Stomach (tissue), 9 donors: ENCODE data around the gene BPIFB3. TPM values are rescaled to one million over a fixed set of nuclear protein-coding genes. Genes with fewer than 3 reads are reported as not detected.

Experiments used
- DNase-seq, 2 donors: peaks; one replicate each; pipeline versions ENCODE4 v3.0.0 to v3.0.0-alpha.2; 2013 to 2019
- H3K27ac ChIP-seq, 5 donors: fragments of 200-600 bp in 4 of 5; sonication (generic) in 4 of 5; one replicate each; pipeline ENCODE4 v1.5.1; 2013 to 2019; ENCODE audit warnings: mild to moderate bottlenecking in 1 of 5, moderate library complexity in 1 of 5
- H3K27me3 ChIP-seq, 3 donors: fragments of 200-600 bp; sonication (generic); one replicate each; pipeline ENCODE4 v1.5.1; 2017 to 2019; ENCODE audit warnings: mixed run types in 1 of 3
- H3K36me3 ChIP-seq, 4 donors: fragments of 200-600 bp; sonication (generic); 1 replicate in 3 of 4; 2 replicates in 1 of 4; pipeline ENCODE4 v1.5.1; 2016 to 2019
- H3K4me1 ChIP-seq, 4 donors: fragments of 200-600 bp; sonication (generic); one replicate each; pipeline ENCODE4 v1.5.1; 2016 to 2019
- H3K4me3 ChIP-seq, 4 donors: fragments of 200-600 bp; sonication (generic) in 3 of 4; one replicate each; pipeline ENCODE4 v1.5.1; 2016 to 2019; ENCODE audit warnings: mild to moderate bottlenecking in 1 of 4
- H3K9me3 ChIP-seq, 4 donors: fragments of 200-600 bp; sonication (generic); one replicate each; pipeline ENCODE4 v1.5.1; 2016 to 2019
- EP300 ChIP-seq: sonication (generic); formaldehyde crosslinking; IDR thresholded peaks from one replicate; pipeline ENCODE4 v1.6.1; 2017; ENCODE audit warnings: antibody characterized with exemption
- POLR2A ChIP-seq, 4 donors: fragments of 450-650 bp; IDR thresholded peaks; one replicate each; pipeline ENCODE4 v1.6.1; 2016; ENCODE audit warnings: antibody characterized with exemption in 4 of 4, control low read depth in 2 of 4, mild to moderate bottlenecking in 1 of 4, moderate library complexity in 1 of 4
- POLR2AphosphoS5 ChIP-seq, 3 donors: sonication (generic); formaldehyde crosslinking; IDR thresholded peaks; one replicate each; pipeline ENCODE4 v1.6.1; 2016; ENCODE audit warnings: antibody characterized with exemption in 3 of 3
- WGBS, 5 donors: extraction: QIAGEN DNeasy Blood & Tissue Kit in 3 of 5; methylation state at CpG; one replicate each; pipeline versions ENCODE4 v1.1.5 to v1.1.7; 2013 to 2018; 5-methylcytosine and 5-hydroxymethylcytosine counted together
- intact Hi-C: fragments of 100-400 bp; cut with DNase I; formaldehyde crosslinking; loops from one replicate; pipeline ENCODE4 v1.15.1; 2023; ENCODE audit warnings: low total_unique reads
- polyA plus RNA-seq, 3 donors: library from polyadenylated mRNA; stranded (reverse); fragments of 200-250 nt; gene quantifications; one replicate each; pipeline ENCODE4 v1.2.3, GENCODE V29; 2013
- total RNA-seq, 5 donors: library from RNA; depleted of rRNA; stranded (reverse); fragments of >200 nt; gene quantifications; one replicate each; pipeline versions ENCODE4 v1.1.0 to v1.2.3, GENCODE V29; 2014 to 2016
- TF ChIP-seq, protein P1 (sequence below), 7 experiments: fragments of 450-650 bp in 4 of 7; fragments of 200-600 bp in 3 of 7; sonication (generic) in 3 of 7; IDR thresholded peaks; one replicate each; pipeline ENCODE4 v1.5.1; 2016 to 2019; ENCODE audit warnings: antibody characterized with exemption in 7 of 7, control low read depth in 2 of 7, mild to moderate bottlenecking in 1 of 7
- donor health status: healthy with polysubstance abuse.
- donor health status: Bipolar disorder and iron deficiency.
- donor health status: healthy.

BPIFB3 gene
- total and polyA plus RNA-seq, 8 donors = not detected

DNA sequence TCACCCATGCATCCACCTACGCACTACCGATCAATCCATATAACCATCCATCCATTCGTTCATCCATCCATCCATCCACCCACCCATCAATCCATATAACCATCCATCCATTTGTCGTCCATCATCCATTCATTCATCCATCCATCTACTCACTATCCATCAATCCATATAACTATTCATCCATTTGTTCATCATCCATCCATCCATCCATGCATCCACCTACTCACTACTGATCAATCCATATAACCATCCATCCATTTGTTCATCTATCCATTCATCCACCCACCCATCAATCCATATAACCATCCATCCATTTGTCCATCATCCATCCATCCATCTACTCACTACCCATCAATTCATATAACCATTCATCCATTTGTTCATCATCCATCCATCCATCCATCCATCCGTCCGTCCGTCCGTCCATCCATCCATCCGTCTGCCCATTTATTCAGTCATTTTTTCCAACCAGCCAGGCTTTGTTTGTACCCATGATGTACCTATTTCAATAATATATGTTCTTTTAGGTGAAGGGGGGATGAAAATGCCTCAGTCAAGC lies 28.3 kb upstream of the BPIFB3 start:
- Histone ChIP-seq H3K9me3 (no peaks in the 10 kb centered on the region), H3K4me3 (no peak overlapping the region), H3K36me3 (no peaks in the 10 kb centered on the region), H3K4me1 (no peaks in the 10 kb centered on the region), H3K27me3 (peaks cover 0 to 20% (median 0%) of the 10 kb centered on the region in 3 donors), H3K27ac (no peak overlapping the region)
- 48 to 95% (median 62%) methylated on average over 9 of the region's 9 CpGs for WGBS, 5 donors
- intact Hi-C loops = no loop called here
- DNase-seq = no peak
- no peak for TF ChIP-seq EP300

DNA sequence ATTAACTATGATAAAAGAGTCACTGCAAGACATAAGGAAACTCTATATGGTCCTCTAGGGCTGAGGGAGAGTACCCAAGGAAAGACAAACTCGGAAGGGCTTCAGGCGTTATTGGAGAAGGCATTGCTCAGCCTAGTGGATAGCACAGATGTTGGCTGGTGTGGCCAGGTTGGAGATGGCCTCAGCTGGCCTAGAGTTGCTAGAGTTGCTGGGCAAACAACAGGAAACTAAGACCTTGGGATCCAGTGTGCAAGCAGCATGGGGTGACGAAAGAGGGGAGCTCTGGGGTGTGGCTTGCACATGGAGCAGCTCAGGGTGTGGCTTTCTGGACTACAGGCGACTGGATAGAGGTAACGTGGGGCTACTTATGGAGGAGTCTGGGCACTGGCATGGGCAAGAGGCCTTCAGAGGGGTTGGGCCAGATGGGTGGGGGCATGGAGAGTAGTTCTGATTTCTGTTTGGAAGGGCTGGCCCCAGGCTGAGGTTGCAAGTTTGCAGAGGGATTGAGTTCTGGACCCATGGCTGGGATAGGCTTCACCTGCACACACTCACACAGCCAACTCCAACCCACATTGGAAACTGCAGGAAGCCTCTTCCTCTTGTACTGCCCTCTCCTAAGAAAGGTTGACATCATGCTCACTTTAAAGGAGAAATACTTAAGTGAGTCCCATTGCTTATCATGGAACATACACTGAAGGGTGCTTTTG lies 27.5 kb upstream of the BPIFB3 start:
- Histone ChIP-seq H3K4me1 (no peaks in the 10 kb centered on the region), H3K27me3 (peaks cover 0 to 20% (median 0%) of the 10 kb centered on the region in 3 donors), H3K27ac (no peak overlapping the region), H3K4me3 (no peak overlapping the region), H3K36me3 (no peaks in the 10 kb centered on the region), H3K9me3 (no peaks in the 10 kb centered on the region)
- no peak for DNase-seq
- intact Hi-C loops = no loop called here
- WGBS, 5 donors = 49 to 63% (median 54%) methylated on average over 5 of the region's 5 CpGs
- TF ChIP-seq POLR2AphosphoS5 (IDR thresholded peaks at IDR 0.05) (no peak), POLR2A (IDR thresholded peaks at IDR 0.05) (no peak), EP300 (no peak)
- TF ChIP-seq, protein P1, sequence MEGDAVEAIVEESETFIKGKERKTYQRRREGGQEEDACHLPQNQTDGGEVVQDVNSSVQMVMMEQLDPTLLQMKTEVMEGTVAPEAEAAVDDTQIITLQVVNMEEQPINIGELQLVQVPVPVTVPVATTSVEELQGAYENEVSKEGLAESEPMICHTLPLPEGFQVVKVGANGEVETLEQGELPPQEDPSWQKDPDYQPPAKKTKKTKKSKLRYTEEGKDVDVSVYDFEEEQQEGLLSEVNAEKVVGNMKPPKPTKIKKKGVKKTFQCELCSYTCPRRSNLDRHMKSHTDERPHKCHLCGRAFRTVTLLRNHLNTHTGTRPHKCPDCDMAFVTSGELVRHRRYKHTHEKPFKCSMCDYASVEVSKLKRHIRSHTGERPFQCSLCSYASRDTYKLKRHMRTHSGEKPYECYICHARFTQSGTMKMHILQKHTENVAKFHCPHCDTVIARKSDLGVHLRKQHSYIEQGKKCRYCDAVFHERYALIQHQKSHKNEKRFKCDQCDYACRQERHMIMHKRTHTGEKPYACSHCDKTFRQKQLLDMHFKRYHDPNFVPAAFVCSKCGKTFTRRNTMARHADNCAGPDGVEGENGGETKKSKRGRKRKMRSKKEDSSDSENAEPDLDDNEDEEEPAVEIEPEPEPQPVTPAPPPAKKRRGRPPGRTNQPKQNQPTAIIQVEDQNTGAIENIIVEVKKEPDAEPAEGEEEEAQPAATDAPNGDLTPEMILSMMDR (IDR thresholded peaks at IDR 0.05) = no peak

GRCh38 chr20:33026779-33027759 lies 26.6 kb upstream of the BPIFB3 start:
- no peak for TF ChIP-seq EP300
- TF ChIP-seq, protein P1 (IDR thresholded peaks at IDR 0.05) = no peak
- no peak for TF ChIP-seq POLR2A (IDR thresholded peaks at IDR 0.05)
- TF ChIP-seq POLR2AphosphoS5 (IDR thresholded peaks at IDR 0.05) = no peak
- intact Hi-C loops = no loop called here
- H3K27me3 ChIP-seq = peaks cover 0 to 20% (median 0%) of the 10 kb centered on the region in 3 donors
- no peaks in the 10 kb centered on the region for H3K4me1 ChIP-seq
- no peak for DNase-seq
- no peak overlapping the region for H3K4me3 ChIP-seq
- H3K27ac ChIP-seq = no peak overlapping the region
- H3K9me3 ChIP-seq = no peaks in the 10 kb centered on the region
- 73 to 78% (median 75%) methylated on average over 9 to 10 of the region's 10 CpGs for whole genome bisulfite sequencing, 5 donors
- H3K36me3 ChIP-seq = no peaks in the 10 kb centered on the region

DNA sequence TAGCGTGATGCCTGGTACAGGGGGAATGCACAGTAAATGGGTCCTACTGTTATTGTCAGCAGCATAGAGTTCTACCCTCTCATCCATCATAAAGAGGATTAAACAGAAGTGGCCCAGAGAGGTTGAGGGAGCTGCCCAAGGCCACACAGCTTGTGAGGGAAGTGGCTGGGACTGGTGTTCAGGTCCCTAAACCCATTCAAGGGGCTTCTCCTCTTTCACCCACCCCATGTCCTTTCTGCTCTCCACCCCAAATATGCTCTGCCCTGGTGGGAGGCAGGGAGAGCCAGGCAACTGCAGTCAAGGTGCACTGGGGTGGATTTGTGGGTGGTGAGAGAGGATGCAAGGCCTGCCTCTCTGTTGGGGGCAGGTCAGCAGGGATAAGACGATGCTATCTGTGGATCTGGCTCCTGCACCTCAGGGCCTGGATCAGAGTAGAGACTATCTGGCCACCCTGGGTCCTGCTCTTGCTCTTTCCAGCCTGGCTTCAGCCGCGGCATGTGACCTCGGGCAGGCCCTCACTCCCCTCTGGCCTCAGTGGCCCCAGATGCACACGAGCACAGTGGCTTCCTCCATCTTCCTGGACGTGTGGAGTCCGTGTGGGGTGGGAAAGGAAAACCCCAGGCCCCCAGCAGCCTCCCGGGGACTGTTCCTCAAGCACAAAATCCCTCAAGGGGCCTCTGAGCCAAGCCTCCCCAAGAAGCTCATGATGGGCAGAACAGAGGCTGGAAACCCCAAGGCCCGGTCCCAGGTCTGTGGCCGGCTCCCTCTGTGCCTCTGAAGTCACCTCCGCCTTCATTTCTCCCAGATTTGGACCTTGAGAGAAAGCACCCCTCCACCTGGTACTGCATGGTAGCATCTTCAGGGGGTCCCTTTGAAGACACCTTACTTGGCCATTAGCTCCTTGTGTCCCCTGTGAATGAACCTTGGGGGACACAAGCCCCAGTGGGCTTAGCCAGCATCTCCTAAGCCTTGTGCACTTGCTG lies 25.6 kb upstream of the BPIFB3 start:
- H3K27me3 ChIP-seq = peaks cover 0 to 20% (median 0%) of the 10 kb centered on the region in 3 donors
- WGBS, 5 donors = 68 to 82% (median 80%) methylated on average over 9 to 12 of the region's 12 CpGs
- TF ChIP-seq, protein P1 (IDR thresholded peaks at IDR 0.05) = no peak
- TF ChIP-seq POLR2A (IDR thresholded peaks at IDR 0.05) = no peak
- H3K4me1 ChIP-seq = no peaks in the 10 kb centered on the region
- peaks cover 0 to 4% (median under 1%) of the 10 kb centered on the region in 4 donors for H3K9me3 ChIP-seq
- no peak for DNase-seq
- no peak overlapping the region for H3K27ac ChIP-seq
- intact Hi-C loops = no loop called here
- no peaks in the 10 kb centered on the region for H3K36me3 ChIP-seq
- H3K4me3 ChIP-seq = no peak overlapping the region
